Astrocyte (in vitro differentiated cells and primary cell): ENCODE measurements around the gene ITPK1. TPM values are rescaled to one million over a fixed set of nuclear protein-coding genes. Genes with fewer than 3 reads are reported as not detected.

Experiments used
- DNase-seq: peaks from one replicate; pipeline ENCODE4 v3.0.0-alpha.2; 2010; ENCODE audit warnings: low read depth
- FAIRE-seq: peaks from 2 replicates; lab custom pipeline; 2011; peaks lifted over from hg19 to GRCh38; lab: Jason Lieb, UNC
- H2AFZ ChIP-seq: 2 replicates; pipeline ENCODE4 v1.6.0; 2012; ENCODE audit warnings: low read depth, low read length, inconsistent platforms
- H3K27ac ChIP-seq: 2 replicates; pipeline ENCODE4 v1.5.1; 2011; ENCODE audit warnings: low read depth, low read length, inconsistent platforms
- H3K27me3 ChIP-seq: 2 replicates; pipeline ENCODE4 v1.6.0; 2011; ENCODE audit warnings: low read length, inconsistent platforms; ENCODE audit not compliant: insufficient read depth
- H3K36me3 ChIP-seq: 2 replicates; pipeline ENCODE4 v1.5.1; 2011; ENCODE audit warnings: low read length, inconsistent platforms; ENCODE audit not compliant: insufficient read depth
- H3K4me1 ChIP-seq: 2 replicates; pipeline ENCODE4 v1.5.1; 2011; ENCODE audit warnings: low read length, inconsistent platforms; ENCODE audit not compliant: insufficient read depth
- H3K4me2 ChIP-seq: 2 replicates; pipeline ENCODE4 v1.6.0; 2012; ENCODE audit warnings: low read length, inconsistent platforms
- H3K4me3 ChIP-seq: 2 replicates; pipeline ENCODE4 v1.5.1; 2011; ENCODE audit warnings: low read depth, mild to moderate bottlenecking, low read length, inconsistent platforms; ENCODE audit not compliant: insufficient read depth
- H3K79me2 ChIP-seq: 2 replicates; pipeline ENCODE4 v1.6.0; 2012; ENCODE audit warnings: mild to moderate bottlenecking, low read length, inconsistent platforms; ENCODE audit not compliant: insufficient read depth
- H3K9ac ChIP-seq: 2 replicates; pipeline ENCODE4 v1.6.0; 2012; ENCODE audit warnings: mild to moderate bottlenecking, low read length, inconsistent platforms
- H3K9me3 ChIP-seq: 2 replicates; pipeline ENCODE4 v1.5.1; 2012; ENCODE audit warnings: low read depth, mild to moderate bottlenecking, low read length, inconsistent platforms; ENCODE audit not compliant: insufficient read depth
- H4K20me1 ChIP-seq: 2 replicates; pipeline ENCODE4 v1.6.0; 2012; ENCODE audit warnings: low read length, inconsistent platforms; ENCODE audit not compliant: insufficient read depth
- H3K27ac Mint-ChIP-seq: one replicate; pipeline ENCODE4 v1.8.0; 2021; ENCODE audit warnings: mild to moderate bottlenecking, mixed read lengths; ENCODE audit not compliant: unreplicated experiment
- H3K27me3 Mint-ChIP-seq: one replicate; pipeline ENCODE4 v1.8.0; 2021; ENCODE audit warnings: low read depth, mixed read lengths; ENCODE audit not compliant: unreplicated experiment
- H3K36me3 Mint-ChIP-seq: one replicate; pipeline ENCODE4 v1.8.0; 2021; ENCODE audit warnings: low read depth, mixed read lengths; ENCODE audit not compliant: unreplicated experiment
- H3K4me1 Mint-ChIP-seq: one replicate; pipeline ENCODE4 v1.8.0; 2021; ENCODE audit warnings: low read depth, mixed read lengths; ENCODE audit not compliant: unreplicated experiment
- H3K4me3 Mint-ChIP-seq: one replicate; pipeline ENCODE4 v1.8.0; 2021; ENCODE audit warnings: mild to moderate bottlenecking, moderate library complexity, mixed read lengths; ENCODE audit not compliant: unreplicated experiment
- H3K9me3 Mint-ChIP-seq: one replicate; pipeline ENCODE4 v1.8.0; 2021; ENCODE audit warnings: mild to moderate bottlenecking, mixed read lengths; ENCODE audit not compliant: unreplicated experiment
- EZH2 ChIP-seq: IDR thresholded peaks from 2 replicates; pipeline ENCODE4 v1.6.1; 2012; ENCODE audit warnings: mild to moderate bottlenecking, low read length, inconsistent platforms; ENCODE audit not compliant: insufficient read depth
- total RNA-seq: library from RNA; stranded (reverse); gene quantifications from 2 replicates; pipeline ENCODE4 v1.2.1, GENCODE V29; 2021
- TF ChIP-seq, protein P1 (sequence below): IDR thresholded peaks from 2 replicates; pipeline ENCODE4 v1.5.1; 2011; ENCODE audit warnings: low read depth, mild to moderate bottlenecking, inconsistent platforms, low read length, moderate library complexity; ENCODE audit not compliant: insufficient read depth

The ITPK1 gene
- total RNA-seq, 1 donor from 2014 or later: 13.0 TPM

DNA sequence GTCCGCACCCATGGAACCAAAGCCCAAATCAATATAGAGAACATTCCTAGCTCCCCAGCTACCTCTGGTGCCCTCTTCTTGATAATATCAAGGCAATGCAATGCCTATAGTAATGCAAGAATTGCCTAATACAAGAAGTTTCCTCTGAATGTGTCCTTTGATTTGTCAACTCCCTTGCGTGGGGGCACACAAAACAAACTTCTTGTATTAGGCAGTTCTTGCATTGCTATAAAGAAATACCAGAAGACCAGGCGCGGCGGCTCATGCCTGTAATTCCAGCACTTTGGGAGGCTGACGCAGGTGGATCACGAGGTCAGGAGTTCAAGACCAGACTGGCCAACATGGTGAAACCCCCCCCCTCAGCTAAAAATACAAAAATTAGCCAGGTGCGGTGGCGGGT lies 10.4 kb upstream of the ITPK1 start:
- H3K27me3 Mint-ChIP-seq: peaks cover 27% of the 10 kb centered on the region
- Histone ChIP-seq H3K9me3 (no peaks in the 10 kb centered on the region), H3K4me3 (no peak overlapping the region), H3K79me2 (no peaks in the 10 kb centered on the region), H3K27ac (no peak overlapping the region), H3K9ac (no peak overlapping the region), H3K4me1 (no peaks in the 10 kb centered on the region), H3K36me3 (no peaks in the 10 kb centered on the region), H2AFZ (no peak overlapping the region), H3K4me2 (no peak overlapping the region), H4K20me1 (no peaks in the 10 kb centered on the region), H3K27me3 (peaks cover 11% of the 10 kb centered on the region)
- H3K4me3 Mint-ChIP-seq: no peak overlapping the region
- no peaks in the 10 kb centered on the region for H3K4me1 Mint-ChIP-seq
- H3K9me3 Mint-ChIP-seq: no peaks in the 10 kb centered on the region
- no peak for TF ChIP-seq EZH2
- TF ChIP-seq, protein P1, sequence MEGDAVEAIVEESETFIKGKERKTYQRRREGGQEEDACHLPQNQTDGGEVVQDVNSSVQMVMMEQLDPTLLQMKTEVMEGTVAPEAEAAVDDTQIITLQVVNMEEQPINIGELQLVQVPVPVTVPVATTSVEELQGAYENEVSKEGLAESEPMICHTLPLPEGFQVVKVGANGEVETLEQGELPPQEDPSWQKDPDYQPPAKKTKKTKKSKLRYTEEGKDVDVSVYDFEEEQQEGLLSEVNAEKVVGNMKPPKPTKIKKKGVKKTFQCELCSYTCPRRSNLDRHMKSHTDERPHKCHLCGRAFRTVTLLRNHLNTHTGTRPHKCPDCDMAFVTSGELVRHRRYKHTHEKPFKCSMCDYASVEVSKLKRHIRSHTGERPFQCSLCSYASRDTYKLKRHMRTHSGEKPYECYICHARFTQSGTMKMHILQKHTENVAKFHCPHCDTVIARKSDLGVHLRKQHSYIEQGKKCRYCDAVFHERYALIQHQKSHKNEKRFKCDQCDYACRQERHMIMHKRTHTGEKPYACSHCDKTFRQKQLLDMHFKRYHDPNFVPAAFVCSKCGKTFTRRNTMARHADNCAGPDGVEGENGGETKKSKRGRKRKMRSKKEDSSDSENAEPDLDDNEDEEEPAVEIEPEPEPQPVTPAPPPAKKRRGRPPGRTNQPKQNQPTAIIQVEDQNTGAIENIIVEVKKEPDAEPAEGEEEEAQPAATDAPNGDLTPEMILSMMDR: no peak
- no peak for DNase-seq
- no peak overlapping the region for H3K27ac Mint-ChIP-seq
- H3K36me3 Mint-ChIP-seq: no peaks in the 10 kb centered on the region
- FAIRE-seq: no peak

DNA sequence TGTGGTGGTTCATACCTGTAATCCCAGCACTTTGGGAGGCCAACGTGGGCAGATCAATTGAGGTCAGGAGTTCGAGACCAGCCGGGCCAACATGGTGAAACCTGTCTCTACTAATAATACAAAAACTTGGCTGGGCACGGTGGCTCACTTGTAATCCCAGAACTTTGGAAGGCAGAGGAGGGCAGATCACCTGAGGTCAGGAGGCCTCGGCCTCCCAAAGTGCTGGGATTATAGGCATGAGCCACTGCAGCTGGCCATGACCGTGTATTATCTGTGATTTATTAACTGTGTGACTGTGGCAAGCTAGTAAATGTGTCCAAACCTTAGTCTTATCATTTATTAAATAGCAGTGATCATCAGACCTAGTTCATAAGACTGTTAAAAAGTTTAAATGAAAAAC lies 7.1 kb upstream of the ITPK1 start:
- Histone ChIP-seq H3K27me3 (no peaks in the 10 kb centered on the region), H3K36me3 (no peaks in the 10 kb centered on the region), H3K4me2 (no peak overlapping the region), H3K9me3 (no peaks in the 10 kb centered on the region), H2AFZ (no peak overlapping the region), H3K4me3 (no peak overlapping the region), H3K79me2 (no peaks in the 10 kb centered on the region), H3K27ac (no peak overlapping the region), H3K9ac (no peak overlapping the region), H3K4me1 (no peaks in the 10 kb centered on the region), H4K20me1 (no peaks in the 10 kb centered on the region)
- no peaks in the 10 kb centered on the region for H3K9me3 Mint-ChIP-seq
- H3K4me3 Mint-ChIP-seq: no peak overlapping the region
- peaks cover 26% of the 10 kb centered on the region for H3K27me3 Mint-ChIP-seq
- TF ChIP-seq EZH2: no peak
- no peak overlapping the region for H3K27ac Mint-ChIP-seq
- FAIRE-seq: no peak
- H3K4me1 Mint-ChIP-seq: no peaks in the 10 kb centered on the region
- no peak for DNase-seq
- H3K36me3 Mint-ChIP-seq: no peaks in the 10 kb centered on the region

DNA sequence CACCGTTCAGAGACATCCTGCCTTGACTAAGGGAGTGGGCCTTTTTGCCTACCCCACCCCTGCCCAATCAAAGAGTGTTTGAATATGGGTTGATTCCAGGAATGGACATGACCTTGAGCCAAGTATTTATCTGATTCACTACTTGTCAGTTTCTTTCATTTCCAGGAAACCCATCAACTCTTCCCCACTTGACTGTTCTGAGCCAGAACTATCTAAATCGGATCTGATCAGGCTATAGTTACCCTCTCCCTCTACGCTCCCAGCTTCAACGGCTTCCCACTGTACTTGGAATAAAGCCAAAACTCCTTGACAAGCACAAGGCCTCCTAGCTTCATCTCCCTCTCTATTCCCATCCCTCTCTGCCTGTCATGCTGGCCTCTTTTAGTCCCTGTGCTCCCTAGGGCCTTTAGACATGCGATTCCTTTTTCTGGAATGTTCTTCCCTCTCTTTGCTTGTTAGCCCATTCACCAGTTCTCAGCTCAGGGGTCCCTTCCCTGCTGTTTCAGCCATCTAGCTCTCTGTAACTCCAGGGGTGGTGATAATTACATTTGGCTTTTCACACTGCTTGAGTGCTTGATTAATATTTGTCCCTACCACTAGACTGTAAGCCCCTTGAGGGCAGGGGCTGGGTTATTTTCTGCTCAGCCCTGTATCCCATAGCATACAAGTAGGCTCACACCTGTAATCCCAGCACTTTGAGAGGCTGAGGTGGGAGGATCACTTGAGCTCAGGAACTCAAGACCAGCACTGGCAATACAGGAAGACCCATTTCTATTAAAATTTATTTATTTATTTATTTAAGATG lies 5.5 kb upstream of the ITPK1 start:
- FAIRE-seq (no peak), DNase-seq (no peak)
- H3K9me3 ChIP-seq: no peaks in the 10 kb centered on the region
- H2AFZ ChIP-seq: no peak overlapping the region
- H3K36me3 Mint-ChIP-seq: no peaks in the 10 kb centered on the region
- TF ChIP-seq EZH2: no peak
- TF ChIP-seq, protein P1: no peak
- no peaks in the 10 kb centered on the region for H3K9me3 Mint-ChIP-seq
- no peaks in the 10 kb centered on the region for H3K79me2 ChIP-seq
- no peaks in the 10 kb centered on the region for H3K36me3 ChIP-seq
- H3K4me3 ChIP-seq: no peak overlapping the region
- peaks cover 5% of the 10 kb centered on the region for H3K4me1 ChIP-seq
- H3K9ac ChIP-seq: no peak overlapping the region
- no peaks in the 10 kb centered on the region for H3K27me3 ChIP-seq
- no peak overlapping the region for H3K4me3 Mint-ChIP-seq
- no peaks in the 10 kb centered on the region for H4K20me1 ChIP-seq
- H3K27me3 Mint-ChIP-seq: peaks cover 24% of the 10 kb centered on the region
- no peak overlapping the region for H3K27ac Mint-ChIP-seq
- no peaks in the 10 kb centered on the region for H3K4me1 Mint-ChIP-seq
- no peak overlapping the region for H3K27ac ChIP-seq
- H3K4me2 ChIP-seq: no peak overlapping the region
